GM23248 (cell line): ENCODE results near the gene WFS1.

Source experiments
- EZH2 ChIP-seq: fragments of 200-600 bp; sonication (generic); IDR thresholded peaks from 2 replicates; pipeline ENCODE4 v1.6.1; 2018; ENCODE audit warnings: antibody characterized with exemption, mild to moderate bottlenecking; ENCODE audit not compliant: insufficient read depth, poor library complexity, severe bottlenecking
- EZH2phosphoT487 ChIP-seq: fragments of 200-600 bp; sonication (generic); IDR thresholded peaks from 2 replicates; pipeline ENCODE4 v1.6.1; 2018; ENCODE audit warnings: antibody characterized with exemption, moderate library complexity, mild to moderate bottlenecking, low read depth; ENCODE audit not compliant: insufficient read depth

- TF ChIP-seq EZH2 (no peak), EZH2phosphoT487 (no peak)
Observed at GRCh38 chr4:6332042-6332668, 62.5 kb downstream of the WFS1 start.
